Calu3 (cell line): Measurements from ENCODE around the gene ARVCF. TPM values are rescaled to one million over a fixed set of nuclear protein-coding genes. Genes with fewer than 3 reads are reported as not detected.
"Not testable (repeated sequence)": the region's sequence is repeated elsewhere in the genome, so short reads cannot be mapped to it uniquely, and the experiment has no call there.

ENCODE experiments used
- BruUV-seq: library from RNA; stranded (reverse); fragments of 400-500 nt; replicated peaks from 2 replicates; lab custom pipeline; 2021; lab: Mats Ljungman, UMichigan
- CTCF ChIA-PET: fragments of 300-600 bp; sonication (Branson Sonifier 250); formaldehyde crosslinking; loops from one replicate; lab custom pipeline; 2022; ENCODE audit warnings: antibody characterized with exemption; lab: Charles Lee
- DNase-seq: peaks from one replicate; pipeline ENCODE4 v3.0.0; 2022
- H3K27ac Mint-ChIP-seq: one replicate; pipeline ENCODE4 v1.8.0; 2022; ENCODE audit warnings: mixed read lengths; ENCODE audit not compliant: unreplicated experiment
- H3K27me3 Mint-ChIP-seq: one replicate; pipeline ENCODE4 v1.8.0; 2022; ENCODE audit warnings: mixed read lengths; ENCODE audit not compliant: unreplicated experiment
- H3K36me3 Mint-ChIP-seq: one replicate; pipeline ENCODE4 v1.8.0; 2022; ENCODE audit warnings: mild to moderate bottlenecking, moderate library complexity, mixed read lengths; ENCODE audit not compliant: insufficient read depth, unreplicated experiment
- H3K4me1 Mint-ChIP-seq: one replicate; pipeline ENCODE4 v1.8.0; 2022; ENCODE audit warnings: mild to moderate bottlenecking, low read depth, mixed read lengths; ENCODE audit not compliant: unreplicated experiment
- H3K4me3 Mint-ChIP-seq: one replicate; pipeline ENCODE4 v1.8.0; 2022; ENCODE audit warnings: mild to moderate bottlenecking, low read depth, moderate library complexity, mixed read lengths; ENCODE audit not compliant: unreplicated experiment
- H3K9me3 Mint-ChIP-seq: one replicate; pipeline ENCODE4 v1.8.0; 2022; ENCODE audit warnings: low read depth, mixed read lengths; ENCODE audit not compliant: unreplicated experiment
- CTCF ChIP-seq: fragments of 200-600 bp; IDR thresholded peaks from one replicate; pipeline ENCODE4 v1.8.0; 2022; ENCODE audit warnings: antibody characterized with exemption; ENCODE audit not compliant: unreplicated experiment
- intact Hi-C: fragments of 100-400 bp; cut with micrococcal nuclease; formaldehyde crosslinking; loops from one replicate; pipeline ENCODE4 v1.10.0; 2022; ENCODE audit not compliant: unreplicated experiment
- total RNA-seq: library from RNA; stranded (reverse); gene quantifications from 2 replicates; pipeline ENCODE4 v1.2.3, GENCODE V29; 2022

Gene ARVCF
- total RNA-seq, 1 experiment from 2014 or later: 19.7 TPM

GRCh38 chr22:19941365-19942082 is 75.1 kb downstream of the ARVCF start, which contains the start of the genes COMT and TXNRD2:
TSS of gene COMT (plus strand) at chr22:19941772. CDS start at chr22:19962527, 20,755 bp downstream.
TSS of gene TXNRD2 (minus strand) at chr22:19941818. CDS start at chr22:19941803, 15 bp downstream.
- no peak for TF ChIP-seq CTCF
- Mint-ChIP-seq H3K4me1 (peaks cover 14% of the 10 kb centered on the region), H3K27me3 (no peaks in the 10 kb centered on the region), H3K27ac (peak within 1 kb of the TSS; percentile 94), H3K9me3 (peaks cover 5% of the 10 kb centered on the region), H3K4me3 (peak within 1 kb of the TSS; percentile 93), H3K36me3 (peaks cover 43% of the 10 kb centered on the region)
- CTCF ChIA-PET: interaction anchor here (1.1 kb wide), 1 partner anchor 31 kb away, joined by 3 read pairs; no protein-coding TSS in a partner anchor
- peak; percentile 78 for DNase-seq
- no TSS peak for BruUV-seq
- intact Hi-C loops: no loop called here

GRCh38 chr22:19940536-19941364 is 75.9 kb downstream of the ARVCF start:
- CTCF ChIA-PET: interaction anchor here (1.1 kb wide), 1 partner anchor 31 kb away, joined by 3 read pairs; no protein-coding TSS in a partner anchor
- Mint-ChIP-seq H3K4me1 (peaks cover 14% of the 10 kb centered on the region), H3K4me3 (peak overlapping the region; percentile 93), H3K27ac (peak overlapping the region; percentile 94), H3K27me3 (no peaks in the 10 kb centered on the region), H3K9me3 (peaks cover 9% of the 10 kb centered on the region), H3K36me3 (peaks cover 35% of the 10 kb centered on the region)
- BruUV-seq: no TSS peak
- no peak for DNase-seq
- intact Hi-C loops: no loop called here
- TF ChIP-seq CTCF: no peak

GRCh38 chr22:19937616-19938473 is 78.8 kb downstream of the ARVCF start:
- Mint-ChIP-seq H3K4me3 (no peak overlapping the region), H3K36me3 (peaks cover 22% of the 10 kb centered on the region), H3K27ac (no peak overlapping the region), H3K27me3 (no peaks in the 10 kb centered on the region), H3K4me1 (no peaks in the 10 kb centered on the region), H3K9me3 (peaks cover 12% of the 10 kb centered on the region)
- intact Hi-C loops: no loop called here
- TF ChIP-seq CTCF: no peak
- CTCF ChIA-PET: no interaction called here
- DNase-seq: no peak
- no TSS peak for BruUV-seq

GRCh38 chr22:19936513-19936912 is 80.1 kb downstream of the ARVCF start:
- no TSS peak for BruUV-seq
- Mint-ChIP-seq H3K27me3 (no peaks in the 10 kb centered on the region), H3K9me3 (peaks cover 12% of the 10 kb centered on the region), H3K4me1 (no peaks in the 10 kb centered on the region), H3K4me3 (no peak overlapping the region), H3K27ac (no peak overlapping the region), H3K36me3 (peaks cover 9% of the 10 kb centered on the region)
- TF ChIP-seq CTCF: no peak
- CTCF ChIA-PET: no interaction called here
- intact Hi-C loops: no loop called here
- no peak for DNase-seq

- H3K4me3 Mint-ChIP-seq, H3K27ac Mint-ChIP-seq, BruUV-seq, H3K36me3 Mint-ChIP-seq, DNase-seq, CTCF ChIA-PET, H3K27me3 Mint-ChIP-seq, H3K4me1 Mint-ChIP-seq, intact Hi-C loops: not testable (repeated sequence)
- H3K9me3 Mint-ChIP-seq: peaks cover 12% of the 10 kb centered on the region
These were observed 81.4 kb downstream of the ARVCF start for GRCh38 chr22:19935123-19935718.
